HG02623 (cell line): ENCODE data around the gene DIS3L2.
"Not testable (repeated sequence)": the region's sequence is repeated elsewhere in the genome, so short reads cannot be mapped to it uniquely, and the experiment has no call there.

Experiments used
- ATAC-seq: cut with Tn5 transposase; IDR thresholded peaks from one replicate; pipeline ENCODE4 v1.9.1; 2021; ENCODE audit warnings: moderate library complexity; ENCODE audit not compliant: unreplicated experiment

The DIS3L2 gene

DNA sequence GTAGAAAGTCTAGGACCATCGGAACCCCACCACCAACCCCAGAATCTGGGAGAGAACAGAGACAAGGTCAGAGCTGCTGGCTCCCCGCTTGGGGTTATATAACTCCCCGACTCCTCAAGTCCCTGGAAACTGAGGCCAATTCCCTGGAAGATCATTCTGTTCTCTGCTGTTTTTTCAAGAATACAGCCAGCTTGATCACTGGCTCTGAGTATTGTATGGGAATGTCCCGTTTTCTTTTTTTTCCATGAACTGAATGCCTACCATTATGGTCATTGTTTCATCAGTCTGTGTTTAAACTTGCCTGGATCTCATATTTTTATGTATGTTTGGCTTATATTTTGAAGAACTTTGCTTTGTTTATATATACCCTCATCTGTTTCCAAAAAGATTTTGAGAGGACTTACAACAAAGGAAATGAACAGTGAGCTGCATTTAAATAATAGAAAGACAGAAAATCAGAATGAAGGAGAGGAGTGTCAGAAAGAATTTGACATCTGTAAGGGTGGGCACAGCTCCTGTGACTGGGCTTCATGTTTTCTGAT is 327.0 kb downstream of the DIS3L2 start:
- ATAC-seq, result no peak

GRCh38 chr2:232290668-232291067 is 329.2 kb downstream of the DIS3L2 start:
- ATAC-seq, result no peak

- no peak for ATAC-seq
Observed at GRCh38 chr2:232291343-232291742, 329.8 kb downstream of the DIS3L2 start.

GRCh38 chr2:232292395-232293154 is 331.1 kb downstream of the DIS3L2 start:
- ATAC-seq, result no peak

- no peak for ATAC-seq
Observed at GRCh38 chr2:232293191-232293590, 331.7 kb downstream of the DIS3L2 start.

- no peak for ATAC-seq
Observed at GRCh38 chr2:232295971-232296370, 334.5 kb downstream of the DIS3L2 start.

- no peak for ATAC-seq
Observed at GRCh38 chr2:232296776-232297525, 335.4 kb downstream of the DIS3L2 start.

DNA sequence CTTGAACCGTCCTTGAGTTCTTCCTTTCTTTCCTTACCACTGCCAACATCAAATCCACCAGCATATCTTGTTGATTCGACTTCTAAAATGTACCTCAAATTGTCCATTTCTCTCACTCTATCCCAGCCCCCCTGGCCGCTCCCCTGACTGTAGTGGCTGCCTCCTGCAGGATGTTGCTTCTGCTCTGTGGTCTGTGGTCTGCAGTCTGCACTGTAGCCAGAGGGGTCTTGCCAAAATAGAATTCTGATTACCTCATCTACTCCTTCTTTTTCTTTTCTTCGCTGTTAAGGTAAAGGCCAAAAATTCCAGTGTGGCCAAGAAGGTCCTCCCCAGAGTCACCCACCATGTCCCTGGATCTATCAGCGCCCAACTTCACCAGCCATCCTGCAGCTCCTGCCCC is 337.6 kb downstream of the DIS3L2 start:
- no peak for ATAC-seq

DNA sequence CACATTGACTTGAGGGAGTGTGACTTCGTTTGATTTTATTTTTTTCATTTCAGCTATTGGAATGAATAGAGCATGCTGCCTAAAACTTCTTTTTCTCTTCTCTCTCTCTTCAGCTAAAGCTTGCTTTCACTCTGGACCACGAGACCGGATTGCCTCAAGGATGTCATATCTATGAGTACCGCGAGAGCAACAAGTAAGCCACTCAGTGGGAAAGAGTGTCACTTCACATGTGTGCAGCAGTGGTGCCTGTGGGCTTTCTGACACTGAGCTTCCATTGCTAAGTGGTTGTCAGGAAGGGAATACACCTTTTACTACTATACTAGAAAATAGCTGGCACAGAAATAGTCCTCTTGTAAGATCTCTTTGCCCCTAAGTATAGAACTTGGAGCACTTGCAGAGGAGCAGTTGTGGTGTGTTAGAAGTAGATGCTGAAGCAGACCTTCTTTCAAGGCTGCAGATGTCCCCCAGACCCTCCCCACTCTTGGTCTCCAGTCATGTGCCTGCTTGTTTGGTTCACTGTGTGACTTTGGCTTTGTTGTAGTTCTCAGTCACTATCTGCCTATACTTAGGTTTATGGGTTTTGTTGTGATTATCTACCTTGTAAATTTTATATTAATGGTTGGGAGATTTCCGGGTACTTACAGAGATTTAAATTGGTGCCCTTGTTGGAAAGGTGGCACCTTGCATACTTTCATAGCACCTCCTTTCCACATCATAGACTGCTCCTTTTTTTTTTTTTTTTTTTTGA is 338.6 kb downstream of the DIS3L2 start:
- no peak for ATAC-seq

- no peak for ATAC-seq
Observed at GRCh38 chr2:232300894-232301387, 339.4 kb downstream of the DIS3L2 start.

GRCh38 chr2:232304236-232304635 is 342.7 kb downstream of the DIS3L2 start:
- no peak for ATAC-seq

GRCh38 chr2:232306741-232307305 is 345.3 kb downstream of the DIS3L2 start:
- no peak for ATAC-seq

DNA sequence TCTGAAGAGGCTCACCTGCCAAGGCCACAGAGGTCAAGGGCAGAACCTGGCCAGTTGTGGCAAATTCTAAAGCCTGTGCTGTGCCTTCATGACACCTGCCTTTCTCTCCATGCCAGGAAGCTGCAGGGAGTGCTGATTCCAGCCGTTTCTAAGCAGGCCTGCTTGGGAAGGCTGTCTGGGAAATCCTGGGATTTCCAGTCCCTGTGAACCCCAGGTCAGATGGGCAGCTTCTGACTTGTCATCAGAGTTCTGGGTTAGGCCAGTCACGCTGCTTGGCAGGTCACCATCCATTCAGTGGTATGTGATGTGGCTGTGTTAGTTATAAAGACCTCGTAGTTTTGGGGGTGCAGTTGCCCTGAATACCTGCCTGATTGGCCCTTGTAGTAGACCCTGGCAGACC is 346.3 kb downstream of the DIS3L2 start:
- ATAC-seq, result no peak

DNA sequence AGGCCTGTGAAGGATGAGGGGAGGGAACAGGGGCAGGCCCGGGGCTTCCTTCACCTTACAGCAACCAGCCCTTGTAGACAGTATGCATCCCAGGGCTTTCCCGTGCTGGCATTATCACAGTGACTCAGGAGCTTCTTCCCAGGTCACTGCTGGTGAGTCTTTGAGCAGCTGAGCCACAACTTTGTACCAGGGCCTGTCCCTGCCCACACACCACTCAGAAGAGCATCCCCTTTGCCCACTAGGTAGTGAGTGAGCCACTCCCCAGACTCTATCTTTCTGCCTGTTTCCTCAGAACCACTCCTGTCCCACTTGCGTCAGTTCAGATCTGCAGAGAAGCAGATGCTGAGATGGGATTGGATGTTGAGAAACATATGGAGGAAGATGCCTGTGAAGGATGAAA is 347.5 kb downstream of the DIS3L2 start:
- no peak for ATAC-seq

- ATAC-seq, result no peak
Observed at GRCh38 chr2:232309592-232309991, 348.1 kb downstream of the DIS3L2 start.

DNA sequence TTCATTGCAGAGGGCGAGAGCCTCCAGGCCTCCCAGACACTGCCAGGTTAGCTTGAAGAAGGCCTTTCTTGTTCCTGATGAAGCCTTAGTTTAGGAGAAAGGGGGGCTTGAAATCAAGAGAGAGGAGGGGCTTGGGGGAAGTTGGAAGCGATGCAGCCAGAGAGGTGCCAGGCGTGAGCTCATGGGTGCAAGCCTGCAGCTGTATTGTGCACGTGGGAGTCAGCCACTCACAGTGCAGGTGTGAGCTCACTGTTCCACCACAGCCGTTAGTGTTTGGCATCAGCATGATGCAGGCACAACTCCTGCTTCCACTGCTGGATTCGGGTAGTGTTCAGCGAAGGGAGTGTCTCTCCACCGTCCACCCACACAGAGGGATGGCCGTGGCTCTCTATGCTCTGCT is 348.6 kb downstream of the DIS3L2 start:
- ATAC-seq, result no peak

GRCh38 chr2:232310696-232311095 is 349.2 kb downstream of the DIS3L2 start:
- no peak for ATAC-seq

DNA sequence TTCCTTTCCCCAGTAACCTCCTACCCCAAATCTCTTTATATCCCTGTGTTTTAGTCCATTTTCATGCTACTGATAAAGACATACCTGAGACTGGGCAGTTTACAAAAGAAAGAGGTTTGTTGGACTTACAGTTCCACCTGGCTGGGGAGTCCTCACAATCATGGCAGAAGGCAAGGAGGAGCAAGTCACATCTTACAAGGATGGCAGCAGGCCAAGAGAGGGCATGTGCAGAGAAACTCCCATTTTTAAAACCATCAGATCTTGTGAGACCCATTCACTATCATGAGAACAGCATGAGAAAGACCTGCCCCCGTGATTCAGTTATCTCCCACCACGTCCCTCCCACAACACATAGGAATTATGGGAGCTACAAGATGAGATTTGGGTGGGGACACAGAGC is 352.1 kb downstream of the DIS3L2 start:
- not testable (repeated sequence) for ATAC-seq

- peak; percentile 66 for ATAC-seq
Observed at GRCh38 chr2:232315049-232315922, 353.8 kb downstream of the DIS3L2 start.

GRCh38 chr2:232315923-232316299 is 354.4 kb downstream of the DIS3L2 start:
- no peak for ATAC-seq
